ENCODE results near the gene FES.
"Not testable (repeated sequence)": the region's sequence is repeated elsewhere in the genome, so short reads cannot be mapped to it uniquely, and the experiment has no call there.

FES gene

DNA sequence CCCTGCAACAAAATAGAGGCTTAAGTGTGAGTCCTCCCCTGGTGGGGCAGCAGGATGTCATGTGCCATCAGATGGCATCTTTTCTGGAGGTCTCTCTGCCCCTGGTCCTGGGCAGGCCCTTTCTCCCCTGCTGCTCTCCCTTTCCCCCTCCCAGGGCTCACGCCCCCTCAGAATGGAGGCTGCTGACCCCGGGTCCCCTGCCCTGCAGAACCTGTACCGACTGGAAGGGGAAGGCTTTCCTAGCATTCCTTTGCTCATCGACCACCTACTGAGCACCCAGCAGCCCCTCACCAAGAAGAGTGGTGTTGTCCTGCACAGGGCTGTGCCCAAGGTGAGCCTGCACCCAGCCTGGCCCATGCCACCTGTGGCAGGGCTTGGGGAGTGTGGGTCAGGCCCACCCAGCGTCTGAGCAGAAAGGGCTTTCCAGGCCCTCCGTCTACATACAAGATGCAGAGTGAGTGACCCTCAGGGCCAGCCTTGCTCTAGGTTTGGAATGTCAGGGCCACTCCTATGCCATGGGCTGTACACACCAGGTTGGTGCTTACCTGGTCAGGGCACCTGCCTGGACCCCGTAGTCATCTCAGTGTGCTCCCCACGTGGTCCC, 7.1 kb downstream of the FES start:
- DNase-seq (ENCODE audit: low read depth, low spot score): no peak

GRCh38 chr15:90892023-90892422, 7.7 kb downstream of the FES start:
- DNase-seq (ENCODE audit: low read depth, low spot score): no peak

DNA sequence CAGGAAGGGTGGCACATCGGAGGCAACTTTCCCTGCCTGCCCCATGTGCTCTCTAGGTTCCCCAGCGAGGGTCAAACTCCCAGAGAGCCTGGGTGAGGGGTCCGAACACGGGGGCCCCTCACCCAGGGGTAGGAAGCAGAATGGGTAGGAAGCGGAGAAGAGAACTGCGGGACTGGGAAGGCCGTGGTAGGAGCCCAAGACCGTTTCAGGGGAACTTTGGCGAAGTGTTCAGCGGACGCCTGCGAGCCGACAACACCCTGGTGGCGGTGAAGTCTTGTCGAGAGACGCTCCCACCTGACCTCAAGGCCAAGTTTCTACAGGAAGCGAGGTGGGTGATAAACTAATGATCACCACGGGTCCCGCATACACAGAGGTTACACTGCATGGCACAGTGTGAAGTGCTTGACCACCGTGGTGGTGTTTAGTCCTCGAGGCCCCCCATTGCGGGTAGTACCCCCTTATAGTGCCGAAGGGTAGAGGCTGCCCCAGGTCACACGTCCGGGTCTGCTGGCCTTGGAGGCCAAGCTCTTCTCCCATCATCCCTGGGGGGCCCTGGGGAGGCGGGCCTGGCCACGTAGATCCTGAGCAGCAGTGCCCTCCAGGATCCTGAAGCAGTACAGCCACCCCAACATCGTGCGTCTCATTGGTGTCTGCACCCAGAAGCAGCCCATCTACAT, 8.3 kb downstream of the FES start:
- no peak for DNase-seq (ENCODE audit: low read depth, low spot score)

GRCh38 chr15:90893175-90894090, 9.1 kb downstream of the FES start:
- no peak for DNase-seq (ENCODE audit: low read depth, low spot score)

DNA sequence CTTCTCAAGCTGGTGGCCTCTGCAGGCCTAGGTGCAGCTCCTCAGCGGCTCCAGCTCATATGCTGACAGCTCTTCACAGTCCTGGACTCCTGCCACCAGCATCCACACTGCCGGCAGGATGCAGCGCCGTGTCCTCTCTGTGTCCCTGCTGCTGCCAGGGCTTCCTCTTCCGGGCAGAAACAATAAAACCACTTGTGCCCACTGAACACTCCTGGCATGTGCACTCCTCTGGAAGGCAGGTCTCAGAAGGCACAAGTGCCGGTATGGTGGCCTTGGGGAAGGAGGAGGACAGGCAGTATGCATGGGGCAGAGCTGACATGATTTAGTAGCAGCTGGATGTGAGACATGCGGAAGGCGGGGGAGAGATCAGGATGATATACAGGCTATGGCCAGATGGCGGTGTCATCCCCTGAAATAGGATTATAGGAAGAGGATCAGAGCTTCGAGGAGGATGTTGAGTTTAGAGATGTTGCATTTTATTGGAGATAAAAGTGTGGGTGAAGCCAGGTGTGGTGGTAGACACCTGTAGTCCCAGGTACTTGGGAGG, 11.3 kb downstream of the FES start:
- DNase-seq (ENCODE audit: low read depth, low spot score): no peak

DNA sequence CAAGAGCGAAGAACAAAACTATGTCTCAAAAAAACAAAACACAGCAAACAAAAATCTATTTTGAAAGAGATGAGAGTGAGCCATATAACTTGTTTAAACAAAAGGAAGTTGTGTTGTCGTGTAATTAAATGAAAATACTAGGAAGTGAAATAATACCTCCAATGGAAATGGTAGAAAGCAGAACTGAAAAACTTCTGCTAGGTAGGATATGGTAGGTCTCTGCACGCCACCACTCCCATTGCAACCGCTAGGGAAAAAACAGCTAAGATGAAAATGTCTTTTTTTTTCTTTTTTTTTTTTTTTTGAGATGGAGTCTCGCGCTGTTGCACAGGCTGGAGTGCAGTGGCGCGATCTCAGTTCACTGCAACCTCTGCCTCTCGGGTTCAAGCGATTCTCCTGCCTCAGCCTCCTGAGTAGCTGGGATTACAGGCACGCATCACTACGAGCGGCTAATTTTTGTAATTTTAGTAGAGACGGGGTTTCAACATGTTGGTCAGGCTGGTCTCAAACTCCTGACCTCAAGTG, 12.9 kb downstream of the FES start:
- not testable (repeated sequence) for DNase-seq (ENCODE audit: low read depth, low spot score)

DNA sequence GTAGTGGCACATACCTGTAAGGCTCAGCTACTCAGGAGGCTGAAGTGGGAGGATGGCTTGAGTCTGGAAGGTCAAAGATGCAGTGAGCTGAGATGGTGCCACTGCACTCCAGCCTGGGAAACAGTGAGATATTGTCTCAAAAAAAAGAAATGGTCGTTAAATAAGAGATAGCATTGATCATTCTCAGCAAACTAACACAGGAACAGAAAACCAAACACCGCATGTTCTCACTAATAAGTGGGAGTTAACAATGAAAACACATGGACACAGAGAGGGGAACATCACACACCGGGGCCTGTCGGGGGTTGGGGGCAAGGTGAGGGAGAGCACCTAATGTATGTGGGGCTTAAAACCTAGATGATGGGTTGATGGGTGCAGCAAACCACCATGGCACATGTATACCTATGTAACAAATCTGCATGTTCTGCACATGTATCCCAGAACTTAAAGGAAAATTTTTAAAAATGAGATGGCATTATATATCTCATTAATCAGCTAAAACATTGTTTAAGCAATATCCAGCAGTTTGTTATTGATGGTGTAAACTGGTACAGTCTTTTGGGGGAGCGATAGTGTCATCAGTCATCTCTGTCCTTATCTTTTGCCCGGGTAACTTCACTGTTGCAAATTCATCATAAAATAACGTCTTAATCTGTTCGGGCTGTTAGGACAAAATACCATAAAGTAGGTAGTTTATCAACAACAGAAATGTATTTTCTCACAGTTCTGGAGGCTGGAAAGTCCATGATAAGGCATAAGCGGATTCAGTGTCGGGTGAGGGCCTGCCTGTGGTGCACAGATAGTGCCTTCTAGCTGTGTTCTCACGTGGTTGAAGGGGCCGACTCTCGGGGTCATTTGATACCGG, 17.1 kb downstream of the FES start:
- DNase-seq (ENCODE audit: low read depth, low spot score): no peak

GRCh38 chr15:90902040-90902839, 17.9 kb downstream of the FES start:
- DNase-seq (ENCODE audit: low read depth, low spot score): peak; percentile 35

- no peak for DNase-seq (ENCODE audit: low read depth, low spot score)
Measured at GRCh38 chr15:90902840-90903732, 18.8 kb downstream of the FES start, which contains the start of gene MAN2A2. Gene MAN2A2, plus strand, starts transcription at chr15:90903302. Its CDS starts 906 bp downstream, at chr15:90904208.

GRCh38 chr15:90903733-90904536, 19.6 kb downstream of the FES start:
- DNase-seq (ENCODE audit: low read depth, low spot score): no peak

- no peak for DNase-seq (ENCODE audit: low read depth, low spot score)
Measured at GRCh38 chr15:90904746-90905145, 20.4 kb downstream of the FES start.

DNA sequence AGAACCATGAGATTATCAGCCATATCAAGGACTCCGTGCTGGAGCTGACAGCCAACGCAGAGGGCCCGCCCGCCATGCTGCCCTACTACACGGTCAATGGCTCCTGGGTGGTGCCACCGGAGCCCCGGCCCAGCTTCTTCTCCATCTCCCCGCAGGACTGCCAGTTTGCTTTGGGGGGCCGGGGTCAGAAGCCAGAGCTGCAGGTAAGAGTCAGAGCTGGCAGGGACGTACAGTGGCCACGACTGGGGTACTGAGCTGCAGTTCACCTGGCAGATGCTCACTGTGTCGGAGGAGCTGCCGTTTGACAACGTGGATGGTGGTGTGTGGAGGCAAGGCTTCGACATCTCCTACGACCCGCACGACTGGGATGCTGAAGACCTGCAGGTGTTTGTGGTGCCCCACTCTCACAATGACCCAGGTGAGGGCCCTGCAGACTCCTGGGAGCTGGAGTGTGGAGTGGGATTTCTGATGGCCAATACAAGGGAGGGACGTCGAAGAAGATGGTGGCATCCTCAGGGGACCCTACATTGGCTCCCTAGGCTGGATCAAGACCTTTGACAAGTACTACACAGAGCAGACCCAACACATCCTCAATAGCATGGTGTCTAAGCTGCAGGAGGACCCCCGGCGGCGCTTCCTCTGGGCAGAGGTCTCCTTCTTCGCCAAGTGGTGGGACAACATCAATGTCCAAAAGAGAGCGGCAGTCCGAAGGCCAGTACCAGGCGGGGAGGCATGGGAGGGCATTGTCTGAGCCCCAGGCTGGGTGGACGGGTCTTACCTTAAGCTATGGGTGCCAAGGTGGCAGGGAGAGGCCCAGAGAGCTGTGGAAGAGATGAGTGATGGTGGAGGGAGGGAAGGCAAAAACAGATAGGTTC, 21.2 kb downstream of the FES start:
- no peak for DNase-seq (ENCODE audit: low read depth, low spot score)

DNA sequence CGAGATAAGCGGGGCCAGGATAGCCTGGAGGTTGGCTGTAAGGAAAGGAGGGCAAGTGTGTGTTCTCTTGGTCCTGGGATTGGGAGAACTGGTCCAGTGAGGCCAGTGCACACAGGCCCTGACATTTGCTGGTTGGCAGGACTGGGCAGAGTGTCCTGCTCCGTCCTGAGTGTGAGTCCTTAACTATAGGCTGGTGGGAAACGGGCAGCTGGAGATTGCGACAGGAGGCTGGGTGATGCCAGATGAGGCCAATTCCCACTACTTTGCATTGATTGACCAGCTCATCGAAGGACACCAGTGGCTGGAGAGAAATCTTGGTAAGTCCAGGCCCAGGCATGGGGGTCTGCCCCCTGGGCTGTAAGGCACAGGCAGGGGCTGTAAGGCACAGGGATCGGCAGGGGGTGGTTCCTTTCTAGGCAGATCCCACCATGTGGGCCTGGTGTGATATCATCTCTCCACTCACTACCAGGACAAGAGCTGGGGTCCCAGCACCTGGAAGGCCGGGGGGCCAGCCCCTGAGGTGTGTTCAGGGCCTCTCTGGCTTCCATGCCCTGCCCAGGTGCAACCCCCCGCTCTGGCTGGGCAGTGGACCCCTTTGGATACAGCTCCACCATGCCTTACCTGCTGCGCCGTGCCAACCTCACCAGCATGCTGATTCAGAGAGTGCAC, 22.0 kb downstream of the FES start:
- no peak for DNase-seq (ENCODE audit: low read depth, low spot score)

DNA sequence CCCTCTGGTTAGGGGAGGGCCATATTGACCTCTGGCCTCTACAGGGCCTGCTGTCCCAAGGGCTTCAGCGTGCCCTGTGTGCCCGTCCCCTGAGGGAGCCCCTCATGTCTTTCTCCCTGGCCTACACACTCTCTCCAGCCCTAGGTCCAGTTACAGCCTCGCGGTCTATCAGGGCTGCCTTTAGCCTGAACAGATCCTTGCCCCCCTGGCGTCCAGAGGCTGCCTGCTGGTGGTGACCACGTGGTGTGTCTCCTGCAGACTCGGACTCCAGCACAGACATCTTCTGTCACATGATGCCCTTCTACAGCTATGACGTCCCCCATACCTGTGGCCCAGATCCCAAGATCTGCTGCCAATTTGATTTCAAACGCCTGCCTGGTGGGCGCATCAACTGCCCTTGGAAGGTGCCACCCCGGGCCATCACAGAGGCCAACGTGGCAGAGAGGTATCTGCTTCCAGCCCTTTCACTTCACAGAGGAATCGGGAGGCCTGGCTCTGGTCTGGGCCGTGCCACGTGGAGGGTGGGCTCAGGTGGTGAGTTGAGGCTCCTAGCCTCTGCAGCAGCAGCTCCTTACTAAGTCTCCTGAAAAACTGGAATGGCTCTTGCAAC, 22.9 kb downstream of the FES start:
- DNase-seq (ENCODE audit: low read depth, low spot score): no peak

DNA sequence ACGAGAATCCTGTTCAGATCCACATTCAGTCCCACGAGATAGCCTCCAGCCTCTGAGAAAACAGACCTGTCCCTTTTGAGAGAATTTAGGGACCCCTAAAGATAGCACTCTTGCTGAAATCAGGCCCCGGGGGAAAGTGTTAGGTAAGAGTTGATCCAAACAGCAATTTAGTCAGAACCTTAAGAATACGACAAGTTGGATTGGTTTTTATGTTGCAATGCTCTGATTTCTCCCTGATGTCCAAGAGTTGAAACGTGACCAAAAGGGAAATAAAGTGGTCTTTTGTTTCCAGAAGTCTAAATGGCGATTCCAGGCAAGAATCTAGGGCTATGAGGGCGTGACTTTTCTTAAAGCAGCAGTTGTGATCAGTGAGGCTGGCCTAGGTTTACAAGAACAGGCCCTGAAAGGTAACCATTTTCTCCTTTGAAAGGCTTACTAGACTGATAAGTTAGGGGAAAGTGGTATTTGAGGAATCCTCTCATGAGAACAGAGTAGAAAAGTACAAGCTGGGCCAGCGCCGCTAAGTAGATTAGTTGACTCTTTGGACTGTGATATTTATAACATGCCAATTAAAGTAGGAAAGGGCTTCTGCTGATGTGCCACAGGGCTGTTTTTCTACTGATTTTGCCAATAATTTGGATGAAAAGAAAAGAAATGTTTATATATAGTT, 23.7 kb downstream of the FES start:
- DNase-seq (ENCODE audit: low read depth, low spot score): no peak

GRCh38 chr15:90909449-90909848, 25.1 kb downstream of the FES start:
- not testable (repeated sequence) for DNase-seq (ENCODE audit: low read depth, low spot score)

Measured in smooth muscle cell of the brain vasculature (primary cell).